Ovary (tissue), 3 donors: ENCODE results near the gene PARD3.

Experiments used
- EP300 ChIP-seq: sonication (generic); formaldehyde crosslinking; IDR thresholded peaks from one replicate; pipeline ENCODE4 v1.6.1; 2017; ENCODE audit warnings: antibody characterized with exemption
- TF ChIP-seq, protein P1 (sequence below), 3 donors: fragments of 450-650 bp in 2 of 3; fragments of 200-600 bp in 1 of 3; IDR thresholded peaks; one replicate each; pipeline versions ENCODE4 v1.5.1 to v1.8.0; 2016 to 2022; ENCODE audit warnings: antibody characterized with exemption in 3 of 3, mild to moderate bottlenecking in 1 of 3
- donor health status: DM: no; HTN: no; CAD: no.

DNA sequence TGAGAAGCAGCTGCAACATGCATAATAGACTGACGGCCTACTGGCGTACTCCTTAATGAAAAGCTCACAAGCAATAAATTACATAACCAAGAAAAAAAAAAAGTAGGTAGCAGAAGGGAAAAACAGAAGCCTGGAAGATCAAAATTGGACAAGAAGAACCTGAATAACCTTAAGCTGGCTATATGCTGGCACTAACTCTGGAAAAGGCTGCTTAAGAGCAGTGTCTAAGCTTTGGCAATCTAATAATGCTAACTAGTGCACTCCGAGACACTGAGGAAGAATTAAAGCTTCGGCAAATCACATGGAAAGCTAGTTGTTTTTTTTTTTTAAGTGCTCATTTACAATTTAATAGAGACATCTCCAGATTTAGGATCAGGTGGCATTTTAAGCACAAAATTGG lies 441.9 kb downstream of the PARD3 start:
- TF ChIP-seq, protein P1, sequence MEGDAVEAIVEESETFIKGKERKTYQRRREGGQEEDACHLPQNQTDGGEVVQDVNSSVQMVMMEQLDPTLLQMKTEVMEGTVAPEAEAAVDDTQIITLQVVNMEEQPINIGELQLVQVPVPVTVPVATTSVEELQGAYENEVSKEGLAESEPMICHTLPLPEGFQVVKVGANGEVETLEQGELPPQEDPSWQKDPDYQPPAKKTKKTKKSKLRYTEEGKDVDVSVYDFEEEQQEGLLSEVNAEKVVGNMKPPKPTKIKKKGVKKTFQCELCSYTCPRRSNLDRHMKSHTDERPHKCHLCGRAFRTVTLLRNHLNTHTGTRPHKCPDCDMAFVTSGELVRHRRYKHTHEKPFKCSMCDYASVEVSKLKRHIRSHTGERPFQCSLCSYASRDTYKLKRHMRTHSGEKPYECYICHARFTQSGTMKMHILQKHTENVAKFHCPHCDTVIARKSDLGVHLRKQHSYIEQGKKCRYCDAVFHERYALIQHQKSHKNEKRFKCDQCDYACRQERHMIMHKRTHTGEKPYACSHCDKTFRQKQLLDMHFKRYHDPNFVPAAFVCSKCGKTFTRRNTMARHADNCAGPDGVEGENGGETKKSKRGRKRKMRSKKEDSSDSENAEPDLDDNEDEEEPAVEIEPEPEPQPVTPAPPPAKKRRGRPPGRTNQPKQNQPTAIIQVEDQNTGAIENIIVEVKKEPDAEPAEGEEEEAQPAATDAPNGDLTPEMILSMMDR (IDR thresholded peaks at IDR 0.05): no peak
- no peak for TF ChIP-seq EP300
